ENCODE data around the gene CDH13. TPM values are rescaled to one million over a fixed set of nuclear protein-coding genes. Genes with fewer than 3 reads are reported as not detected.

The CDH13 gene
- total RNA-seq, 4 donors from 2014 or later, result 3.1 to 13.5 (median 8.9) TPM

GRCh38 chr16:82832821-82833220, 206.1 kb downstream of the CDH13 start:
- H3K27ac ChIP-seq (replicated peaks in 1 of 4), result no peak overlapping the region
- H3K4me1 ChIP-seq, result peaks cover 0 to 9% (median 0%) of the 10 kb centered on the region in 4 donors
- 83% methylated on average over 3 of the region's 3 CpGs for WGBS
- no peaks in the 10 kb centered on the region for H3K36me3 ChIP-seq
- TF ChIP-seq EP300 (IDR thresholded peaks at IDR 0.05) (no peak), POLR2A (IDR thresholded peaks at IDR 0.05; ENCODE audit: low read depth) (no peak), POLR2AphosphoS5 (IDR thresholded peaks at IDR 0.05) (no peak)
- TF ChIP-seq, protein P1, sequence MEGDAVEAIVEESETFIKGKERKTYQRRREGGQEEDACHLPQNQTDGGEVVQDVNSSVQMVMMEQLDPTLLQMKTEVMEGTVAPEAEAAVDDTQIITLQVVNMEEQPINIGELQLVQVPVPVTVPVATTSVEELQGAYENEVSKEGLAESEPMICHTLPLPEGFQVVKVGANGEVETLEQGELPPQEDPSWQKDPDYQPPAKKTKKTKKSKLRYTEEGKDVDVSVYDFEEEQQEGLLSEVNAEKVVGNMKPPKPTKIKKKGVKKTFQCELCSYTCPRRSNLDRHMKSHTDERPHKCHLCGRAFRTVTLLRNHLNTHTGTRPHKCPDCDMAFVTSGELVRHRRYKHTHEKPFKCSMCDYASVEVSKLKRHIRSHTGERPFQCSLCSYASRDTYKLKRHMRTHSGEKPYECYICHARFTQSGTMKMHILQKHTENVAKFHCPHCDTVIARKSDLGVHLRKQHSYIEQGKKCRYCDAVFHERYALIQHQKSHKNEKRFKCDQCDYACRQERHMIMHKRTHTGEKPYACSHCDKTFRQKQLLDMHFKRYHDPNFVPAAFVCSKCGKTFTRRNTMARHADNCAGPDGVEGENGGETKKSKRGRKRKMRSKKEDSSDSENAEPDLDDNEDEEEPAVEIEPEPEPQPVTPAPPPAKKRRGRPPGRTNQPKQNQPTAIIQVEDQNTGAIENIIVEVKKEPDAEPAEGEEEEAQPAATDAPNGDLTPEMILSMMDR (IDR thresholded peaks at IDR 0.05), result no peak
- H3K4me3 ChIP-seq, result no peak overlapping the region
- no peaks in the 10 kb centered on the region for H3K27me3 ChIP-seq
- H3K9me3 ChIP-seq, result no peaks in the 10 kb centered on the region
- no peak for DNase-seq (ENCODE audit: extremely low spot score)
- intact Hi-C loops (cut with DNase I), result no loop called here

DNA sequence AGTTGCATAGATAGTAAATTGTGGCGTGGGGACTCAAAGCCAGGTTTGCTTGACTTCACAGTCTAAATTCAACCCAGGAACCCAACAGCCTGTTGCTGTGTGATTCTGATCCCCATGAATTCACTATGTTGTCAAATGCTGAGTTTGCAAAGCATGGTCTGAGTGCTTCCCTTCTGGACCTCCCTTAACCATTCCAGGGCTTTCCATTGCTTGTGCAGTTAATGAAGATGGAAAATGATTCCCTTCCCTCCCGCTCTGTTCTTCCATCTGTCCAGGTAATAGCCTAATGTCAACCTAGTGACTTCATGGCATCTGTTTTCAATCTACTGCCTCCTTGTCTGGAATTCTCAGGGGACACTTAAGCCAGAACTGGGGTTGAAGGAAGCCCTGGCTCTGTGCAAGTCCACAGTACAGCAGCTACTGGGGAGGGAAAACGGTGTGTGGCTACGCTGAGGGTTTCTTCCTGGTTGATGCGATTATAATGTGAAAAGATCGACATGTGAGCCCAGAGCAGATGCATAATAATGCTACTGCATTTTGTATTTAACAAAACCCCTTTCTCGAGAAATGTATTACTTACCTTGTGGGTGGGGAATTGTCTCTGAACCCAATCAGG, 206.7 kb downstream of the CDH13 start:
- TF ChIP-seq POLR2A (IDR thresholded peaks at IDR 0.05; ENCODE audit: low read depth) (no peak), POLR2AphosphoS5 (IDR thresholded peaks at IDR 0.05) (no peak), EP300 (IDR thresholded peaks at IDR 0.05) (no peak)
- TF ChIP-seq, protein P1 (IDR thresholded peaks at IDR 0.05), result no peak
- H3K4me3 ChIP-seq, result no peak overlapping the region
- WGBS, result 70% methylated on average over 7 of the region's 7 CpGs

DNA sequence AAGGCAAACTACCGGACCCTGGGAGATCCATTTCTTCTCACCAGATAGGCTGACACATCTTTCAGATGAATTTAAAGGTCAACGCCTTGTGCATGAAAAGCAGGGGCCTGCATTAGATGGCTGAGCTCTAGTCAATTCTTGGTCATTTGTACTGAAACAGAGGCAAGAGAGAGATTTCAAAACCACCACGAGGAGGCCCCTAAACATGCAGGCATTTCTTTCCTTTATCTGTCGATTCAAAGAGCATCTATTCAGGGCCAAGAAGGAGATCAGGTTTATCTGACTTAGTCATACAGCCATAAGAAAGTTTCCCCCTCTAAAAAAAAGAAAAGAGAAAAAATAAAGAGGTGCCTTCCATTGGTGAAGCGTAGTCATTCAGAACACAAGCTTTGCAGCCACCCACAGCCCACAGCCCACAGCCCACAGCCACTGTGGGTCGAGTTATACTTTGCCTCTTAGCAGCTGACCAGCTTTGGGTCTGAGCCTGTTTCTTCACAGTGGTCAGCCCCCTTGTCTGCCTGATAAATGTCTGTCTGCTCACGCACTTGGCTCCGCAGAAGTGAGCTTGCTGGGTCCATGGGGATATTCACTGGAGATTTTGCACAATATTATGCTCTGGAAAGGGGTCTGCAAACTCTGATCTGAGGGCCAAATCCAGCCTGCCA, 207.5 kb downstream of the CDH13 start:
- no peak overlapping the region for H3K4me3 ChIP-seq
- DNase-seq (ENCODE audit: extremely low spot score), result no peak
- intact Hi-C loops (cut with DNase I), result no loop called here

More for the DNA sequence above, 206.7 kb downstream of the CDH13 start:
- Histone ChIP-seq H3K9me3 (no peaks in the 10 kb centered on the region), H3K27ac (replicated peaks in 1 of 4) (no peak overlapping the region), H3K36me3 (no peaks in the 10 kb centered on the region), H3K4me1 (peaks cover 0 to 9% (median 0%) of the 10 kb centered on the region in 4 donors), H3K27me3 (no peaks in the 10 kb centered on the region)
- DNase-seq (ENCODE audit: extremely low spot score), result no peak
- intact Hi-C loops (cut with DNase I), result no loop called here

GRCh38 chr16:82835487-82836155, 208.9 kb downstream of the CDH13 start:
- H3K9me3 ChIP-seq, result peaks cover 0 to 3% (median 0%) of the 10 kb centered on the region in 4 donors
- intact Hi-C loops (cut with DNase I), result no loop called here
- no peaks in the 10 kb centered on the region for H3K27me3 ChIP-seq
- H3K27ac ChIP-seq (replicated peaks in 1 of 4), result no peak overlapping the region
- TF ChIP-seq, protein P1 (IDR thresholded peaks at IDR 0.05), result no peak
- TF ChIP-seq EP300 (IDR thresholded peaks at IDR 0.05) (no peak), POLR2AphosphoS5 (IDR thresholded peaks at IDR 0.05) (no peak), POLR2A (IDR thresholded peaks at IDR 0.05; ENCODE audit: low read depth) (no peak)
- H3K36me3 ChIP-seq, result no peaks in the 10 kb centered on the region
- DNase-seq (ENCODE audit: extremely low spot score), result no peak
- H3K4me1 ChIP-seq, result peaks cover 0 to 9% (median 0%) of the 10 kb centered on the region in 4 donors
- WGBS, result 95% methylated on average over 4 of the region's 5 CpGs
- H3K4me3 ChIP-seq, result no peak overlapping the region

More for the DNA sequence above, 207.5 kb downstream of the CDH13 start:
- 79% methylated on average over 8 of the region's 8 CpGs for WGBS
- Histone ChIP-seq H3K27me3 (no peaks in the 10 kb centered on the region), H3K4me1 (peaks cover 0 to 9% (median 0%) of the 10 kb centered on the region in 4 donors), H3K36me3 (no peaks in the 10 kb centered on the region), H3K27ac (replicated peaks in 1 of 4) (no peak overlapping the region), H3K9me3 (peaks cover 0 to 3% (median 0%) of the 10 kb centered on the region in 4 donors)
- TF ChIP-seq POLR2A (IDR thresholded peaks at IDR 0.05; ENCODE audit: low read depth) (no peak), EP300 (IDR thresholded peaks at IDR 0.05) (no peak), POLR2AphosphoS5 (IDR thresholded peaks at IDR 0.05) (no peak)
- TF ChIP-seq, protein P1 (IDR thresholded peaks at IDR 0.05), result no peak

Data from esophagus muscularis mucosa (tissue), 4 donors.